Nephron progenitor cell (in vitro differentiated cells): ENCODE results near the gene PTPRU.
"Not testable (repeated sequence)": the region's sequence is repeated elsewhere in the genome, so short reads cannot be mapped to it uniquely, and the experiment has no call there.

ENCODE experiments used
- DNase-seq: peaks from one replicate; pipeline ENCODE4 v3.0.0; 2021
- H3K27ac Mint-ChIP-seq: 2 replicates; pipeline ENCODE4 v1.8.0; 2021; ENCODE audit warnings: mild to moderate bottlenecking, moderate library complexity, mixed read lengths
- H3K27me3 Mint-ChIP-seq: 2 replicates; pipeline ENCODE4 v1.8.0; 2021; ENCODE audit warnings: mild to moderate bottlenecking, low read depth, mixed read lengths; ENCODE audit not compliant: poor library complexity
- H3K36me3 Mint-ChIP-seq: 2 replicates; pipeline ENCODE4 v1.8.0; 2021; ENCODE audit warnings: low read depth, mixed read lengths
- H3K4me1 Mint-ChIP-seq: 2 replicates; pipeline ENCODE4 v1.8.0; 2021; ENCODE audit warnings: mixed read lengths
- H3K4me3 Mint-ChIP-seq: 2 replicates; pipeline ENCODE4 v1.8.0; 2021; ENCODE audit warnings: mild to moderate bottlenecking, moderate library complexity, mixed read lengths
- H3K9me3 Mint-ChIP-seq: 2 replicates; pipeline ENCODE4 v1.8.0; 2021; ENCODE audit warnings: mild to moderate bottlenecking, moderate library complexity, mixed read lengths
- CTCF ChIP-seq: fragments of 200-600 bp; sonication (generic); IDR thresholded peaks from 2 replicates; pipeline ENCODE4 v1.5.0; 2021; ENCODE audit warnings: antibody characterized with exemption

PTPRU gene

GRCh38 chr1:29290414-29290985 lies 54.2 kb downstream of the PTPRU start:
- no peak overlapping the region for H3K27ac Mint-ChIP-seq
- no peak for TF ChIP-seq CTCF
- DNase-seq: no peak

GRCh38 chr1:29291756-29292155 lies 55.4 kb downstream of the PTPRU start:
- Mint-ChIP-seq H3K27ac (no peak overlapping the region), H3K27me3 (no peaks in the 10 kb centered on the region), H3K36me3 (peaks cover 50% of the 10 kb centered on the region), H3K4me1 (peaks cover 10% of the 10 kb centered on the region), H3K4me3 (no peak overlapping the region), H3K9me3 (no peaks in the 10 kb centered on the region)
- TF ChIP-seq CTCF: no peak
- no peak for DNase-seq

More at GRCh38 chr1:29290414-29290985, 54.2 kb downstream of the PTPRU start:
- H3K4me3 Mint-ChIP-seq: no peak overlapping the region
- peaks cover 42% of the 10 kb centered on the region for H3K36me3 Mint-ChIP-seq
- H3K9me3 Mint-ChIP-seq: no peaks in the 10 kb centered on the region
- peaks cover 10% of the 10 kb centered on the region for H3K4me1 Mint-ChIP-seq
- no peaks in the 10 kb centered on the region for H3K27me3 Mint-ChIP-seq

GRCh38 chr1:29292344-29292743 lies 56.0 kb downstream of the PTPRU start:
- Mint-ChIP-seq H3K9me3 (no peaks in the 10 kb centered on the region), H3K4me3 (no peak overlapping the region), H3K36me3 (peaks cover 55% of the 10 kb centered on the region), H3K27ac (no peak overlapping the region), H3K27me3 (no peaks in the 10 kb centered on the region), H3K4me1 (peaks cover 10% of the 10 kb centered on the region)
- no peak for DNase-seq
- TF ChIP-seq CTCF: no peak

- H3K4me1 Mint-ChIP-seq: no peaks in the 10 kb centered on the region
- no peak overlapping the region for H3K4me3 Mint-ChIP-seq
- no peak for DNase-seq
- no peaks in the 10 kb centered on the region for H3K9me3 Mint-ChIP-seq
- no peak for TF ChIP-seq CTCF
- H3K27me3 Mint-ChIP-seq: no peaks in the 10 kb centered on the region
- H3K36me3 Mint-ChIP-seq: peaks cover 75% of the 10 kb centered on the region
- H3K27ac Mint-ChIP-seq: peak overlapping the region; percentile 18
Measured at GRCh38 chr1:29297450-29297849, 61.1 kb downstream of the PTPRU start.

- no peaks in the 10 kb centered on the region for H3K4me1 Mint-ChIP-seq
- DNase-seq: no peak
- no peak overlapping the region for H3K27ac Mint-ChIP-seq
- H3K36me3 Mint-ChIP-seq: peaks cover 69% of the 10 kb centered on the region
- no peaks in the 10 kb centered on the region for H3K27me3 Mint-ChIP-seq
- H3K9me3 Mint-ChIP-seq: no peaks in the 10 kb centered on the region
- H3K4me3 Mint-ChIP-seq: no peak overlapping the region
- TF ChIP-seq CTCF: no peak
Measured at GRCh38 chr1:29298246-29298645, 61.9 kb downstream of the PTPRU start.

- H3K9me3 Mint-ChIP-seq: no peaks in the 10 kb centered on the region
- no peak for DNase-seq
Measured at GRCh38 chr1:29299446-29299845, 63.1 kb downstream of the PTPRU start.

GRCh38 chr1:29301732-29302131 lies 65.4 kb downstream of the PTPRU start:
- Mint-ChIP-seq H3K4me1 (peaks cover 13% of the 10 kb centered on the region), H3K36me3 (peaks cover 53% of the 10 kb centered on the region)
- H3K27me3 Mint-ChIP-seq, H3K4me3 Mint-ChIP-seq, H3K9me3 Mint-ChIP-seq, DNase-seq, H3K27ac Mint-ChIP-seq: not testable (repeated sequence)

More at GRCh38 chr1:29299446-29299845, 63.1 kb downstream of the PTPRU start:
- H3K36me3 Mint-ChIP-seq: peaks cover 62% of the 10 kb centered on the region
- H3K27me3 Mint-ChIP-seq: no peaks in the 10 kb centered on the region
- no peak overlapping the region for H3K27ac Mint-ChIP-seq
- TF ChIP-seq CTCF: no peak
- H3K4me1 Mint-ChIP-seq: peaks cover 6% of the 10 kb centered on the region
- no peak overlapping the region for H3K4me3 Mint-ChIP-seq
